DOHH2 (cell line): ENCODE measurements around the gene ACADS.

ENCODE experiments used
- CTCF ChIP-seq: fragments of 200-600 bp; sonication (generic); IDR thresholded peaks from one replicate; pipeline ENCODE4 v1.5.1; 2014; ENCODE audit warnings: antibody characterized with exemption, mild to moderate bottlenecking, low read depth, low read length; ENCODE audit not compliant: poor library complexity, severe bottlenecking
- EZH2phosphoT487 ChIP-seq: fragments of 200-600 bp; sonication (generic); IDR thresholded peaks from 2 replicates; pipeline ENCODE4 v1.6.1; 2017; ENCODE audit warnings: borderline replicate concordance, mild to moderate bottlenecking, antibody characterized with exemption, low read length, moderate library complexity, mixed read lengths

- TF ChIP-seq CTCF (no peak), EZH2phosphoT487 (no peak)
Observed at GRCh38 chr12:120703311-120703942, 22.2 kb upstream of the ACADS start.
